Erythroblast (primary cell): ENCODE data around the gene PPFIA4.

Experiments used
- GATA1 ChIP-seq: IDR thresholded peaks from 2 replicates; pipeline ENCODE4 v1.6.1; 2011; ENCODE audit warnings: low read depth, mild to moderate bottlenecking, control low read depth, low read length, moderate library complexity
- POLR2A ChIP-seq: IDR thresholded peaks from 2 replicates; pipeline ENCODE4 v1.6.1; 2011; ENCODE audit warnings: mild to moderate bottlenecking, low read length

GRCh38 chr1:203056516-203056915 is 30.2 kb downstream of the PPFIA4 start:
- no peak for TF ChIP-seq POLR2A
- no peak for TF ChIP-seq GATA1
